ENCODE results near the gene KCND2. TPM values are rescaled to one million over a fixed set of nuclear protein-coding genes. Genes with fewer than 3 reads are reported as not detected.

KCND2 gene
- total RNA-seq, 2 donors from 2014 or later = 0.11 to 0.12 TPM

DNA sequence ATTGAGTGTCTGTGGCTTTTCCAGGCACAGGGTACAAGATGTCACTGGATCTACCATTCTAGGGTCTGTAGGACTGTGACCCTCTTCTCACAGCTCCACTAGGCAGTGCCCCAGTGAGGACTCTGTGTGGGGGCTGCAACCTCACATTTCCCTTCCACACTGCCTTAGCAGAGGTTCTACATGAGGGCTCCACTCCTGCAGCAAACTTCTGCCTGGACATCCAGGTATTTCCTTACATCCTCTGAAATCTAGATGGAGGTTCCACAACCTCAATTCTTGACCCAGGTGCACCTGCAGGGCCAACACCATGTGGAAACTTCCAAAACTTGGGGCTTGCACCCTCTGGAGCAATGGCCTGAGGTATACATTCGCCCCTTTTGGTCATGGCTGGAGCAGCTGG lies 183.7 kb downstream of the KCND2 start:
- TF ChIP-seq, protein P1, sequence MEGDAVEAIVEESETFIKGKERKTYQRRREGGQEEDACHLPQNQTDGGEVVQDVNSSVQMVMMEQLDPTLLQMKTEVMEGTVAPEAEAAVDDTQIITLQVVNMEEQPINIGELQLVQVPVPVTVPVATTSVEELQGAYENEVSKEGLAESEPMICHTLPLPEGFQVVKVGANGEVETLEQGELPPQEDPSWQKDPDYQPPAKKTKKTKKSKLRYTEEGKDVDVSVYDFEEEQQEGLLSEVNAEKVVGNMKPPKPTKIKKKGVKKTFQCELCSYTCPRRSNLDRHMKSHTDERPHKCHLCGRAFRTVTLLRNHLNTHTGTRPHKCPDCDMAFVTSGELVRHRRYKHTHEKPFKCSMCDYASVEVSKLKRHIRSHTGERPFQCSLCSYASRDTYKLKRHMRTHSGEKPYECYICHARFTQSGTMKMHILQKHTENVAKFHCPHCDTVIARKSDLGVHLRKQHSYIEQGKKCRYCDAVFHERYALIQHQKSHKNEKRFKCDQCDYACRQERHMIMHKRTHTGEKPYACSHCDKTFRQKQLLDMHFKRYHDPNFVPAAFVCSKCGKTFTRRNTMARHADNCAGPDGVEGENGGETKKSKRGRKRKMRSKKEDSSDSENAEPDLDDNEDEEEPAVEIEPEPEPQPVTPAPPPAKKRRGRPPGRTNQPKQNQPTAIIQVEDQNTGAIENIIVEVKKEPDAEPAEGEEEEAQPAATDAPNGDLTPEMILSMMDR (IDR thresholded peaks at IDR 0.05) = no peak
- H3K27me3 ChIP-seq = no peaks in the 10 kb centered on the region
- peaks cover 0 to 15% of the 10 kb centered on the region in 2 donors for H3K9me3 ChIP-seq
- H3K27ac ChIP-seq = no peak overlapping the region
- no peaks in the 10 kb centered on the region for H3K4me1 ChIP-seq
- no peaks in the 10 kb centered on the region for H3K36me3 ChIP-seq
- no peak overlapping the region for H3K4me3 ChIP-seq
- no peak for DNase-seq (ENCODE audit: low spot score)

DNA sequence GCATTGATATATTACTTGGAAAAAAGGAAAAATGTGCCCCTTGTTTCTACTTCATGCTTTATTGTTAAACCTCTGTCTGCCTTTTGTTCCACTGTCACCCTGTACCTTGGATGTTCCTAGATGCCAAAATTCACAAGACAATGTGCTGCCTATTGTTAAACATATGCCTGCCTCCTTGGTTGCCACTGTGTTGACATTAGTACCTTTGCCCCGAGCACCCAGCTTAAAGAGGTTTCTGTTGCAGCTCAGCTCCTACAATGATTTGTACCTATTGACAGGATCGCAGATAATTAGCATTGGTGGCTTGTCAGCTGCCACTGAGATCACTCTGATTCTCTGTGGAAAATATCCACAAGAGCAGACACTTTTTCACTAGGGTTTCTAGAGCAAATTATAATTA lies 188.0 kb downstream of the KCND2 start:
- H3K4me1 ChIP-seq = no peaks in the 10 kb centered on the region
- H3K27me3 ChIP-seq = no peaks in the 10 kb centered on the region
- no peak for DNase-seq (ENCODE audit: low spot score)
- TF ChIP-seq, protein P1 (IDR thresholded peaks at IDR 0.05) = no peak
- H3K36me3 ChIP-seq = no peaks in the 10 kb centered on the region
- H3K27ac ChIP-seq = no peak overlapping the region
- H3K4me3 ChIP-seq = no peak overlapping the region
- H3K9me3 ChIP-seq = peaks cover 0 to 7% of the 10 kb centered on the region in 2 donors

DNA sequence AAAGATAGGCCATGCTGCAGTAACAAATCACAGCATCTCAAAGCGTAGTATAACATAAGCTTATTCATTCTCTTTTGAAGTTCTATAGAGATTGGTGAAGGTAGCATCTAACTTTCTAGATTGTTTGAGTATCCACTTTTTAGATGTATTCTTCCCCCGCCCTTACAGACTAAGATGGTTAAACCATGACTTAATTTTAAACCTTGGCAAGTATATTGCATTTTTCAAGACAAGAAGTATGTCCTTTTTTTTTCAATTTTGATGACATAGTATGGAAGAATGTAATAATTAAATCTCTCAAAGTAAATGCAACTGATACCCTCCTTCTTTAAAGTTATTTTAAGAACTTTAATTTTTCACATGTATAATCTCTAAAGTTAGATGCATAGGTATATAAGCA lies 190.0 kb downstream of the KCND2 start:
- no peak for DNase-seq (ENCODE audit: low spot score)
- Histone ChIP-seq H3K9me3 (no peaks in the 10 kb centered on the region), H3K36me3 (no peaks in the 10 kb centered on the region), H3K4me3 (no peak overlapping the region), H3K4me1 (no peaks in the 10 kb centered on the region), H3K27me3 (no peaks in the 10 kb centered on the region), H3K27ac (no peak overlapping the region)
- TF ChIP-seq, protein P1 (IDR thresholded peaks at IDR 0.05) = no peak

DNA sequence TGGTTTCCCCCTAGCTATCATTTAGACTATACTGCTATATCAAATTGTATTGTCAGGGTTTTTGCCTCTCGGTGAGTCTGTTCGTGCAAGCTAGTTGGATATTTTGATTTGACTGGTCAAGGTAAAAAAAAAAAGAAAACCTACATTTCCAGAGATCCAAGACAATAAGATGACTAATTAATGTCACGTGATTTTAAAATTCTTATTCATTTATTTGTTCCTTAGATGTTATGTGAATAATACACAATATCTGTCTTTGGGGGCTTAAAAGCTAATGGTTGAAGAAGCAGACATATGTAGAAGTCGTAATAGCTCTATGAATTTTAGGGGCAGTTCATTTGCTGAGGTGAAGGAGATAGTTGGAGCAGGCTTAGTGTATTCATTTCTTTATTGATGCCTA lies 191.1 kb downstream of the KCND2 start:
- H3K27me3 ChIP-seq = no peaks in the 10 kb centered on the region
- no peak overlapping the region for H3K4me3 ChIP-seq
- no peaks in the 10 kb centered on the region for H3K4me1 ChIP-seq
- DNase-seq (ENCODE audit: low spot score) = no peak
- no peak overlapping the region for H3K27ac ChIP-seq
- H3K36me3 ChIP-seq = no peaks in the 10 kb centered on the region
- no peaks in the 10 kb centered on the region for H3K9me3 ChIP-seq
- TF ChIP-seq, protein P1 (IDR thresholded peaks at IDR 0.05) = no peak

DNA sequence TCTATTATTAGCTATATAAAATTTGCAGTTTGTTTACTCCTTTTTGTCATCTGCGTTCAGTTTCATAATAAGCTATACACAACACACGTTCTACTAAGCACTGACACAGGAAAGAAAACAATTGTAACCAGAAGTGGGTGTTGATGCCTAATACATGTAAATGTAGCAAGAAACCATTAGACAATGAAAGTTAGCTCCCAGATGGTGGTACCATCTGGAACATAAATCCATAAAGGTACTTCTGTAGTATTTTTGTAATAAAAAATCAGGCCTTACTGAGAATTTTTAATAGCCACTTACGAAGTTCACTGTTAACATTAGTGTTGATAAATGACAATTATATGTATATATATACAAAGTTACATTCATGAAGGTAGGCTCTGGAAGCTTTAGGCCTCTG lies 194.7 kb downstream of the KCND2 start:
- Histone ChIP-seq H3K27me3 (no peaks in the 10 kb centered on the region), H3K9me3 (no peaks in the 10 kb centered on the region), H3K4me1 (no peaks in the 10 kb centered on the region), H3K36me3 (no peaks in the 10 kb centered on the region), H3K27ac (no peak overlapping the region), H3K4me3 (no peak overlapping the region)
- TF ChIP-seq, protein P1 (IDR thresholded peaks at IDR 0.05) = no peak
- no peak for DNase-seq (ENCODE audit: low spot score)

DNA sequence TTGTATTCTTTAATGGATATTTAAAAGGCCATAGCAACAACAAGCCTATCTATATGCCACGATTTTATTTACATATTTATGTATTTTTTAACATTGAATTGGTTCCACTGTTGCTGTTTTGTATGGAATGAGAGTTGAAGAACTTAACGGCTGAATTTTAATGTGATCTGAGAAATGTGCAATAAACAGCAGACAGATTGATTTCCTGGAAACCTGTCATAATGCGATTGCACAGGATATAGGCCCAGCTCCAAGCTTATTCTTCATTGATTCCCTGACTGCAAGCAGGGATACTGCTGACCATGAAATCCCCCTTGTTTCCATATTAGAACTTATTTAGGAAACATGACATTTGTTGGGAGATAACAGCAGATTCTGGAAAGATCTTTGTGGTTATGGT lies 195.6 kb downstream of the KCND2 start:
- Histone ChIP-seq H3K27ac (no peak overlapping the region), H3K27me3 (no peaks in the 10 kb centered on the region), H3K4me3 (no peak overlapping the region), H3K9me3 (no peaks in the 10 kb centered on the region), H3K4me1 (no peaks in the 10 kb centered on the region), H3K36me3 (no peaks in the 10 kb centered on the region)
- DNase-seq (ENCODE audit: low spot score) = no peak
- TF ChIP-seq, protein P1 (IDR thresholded peaks at IDR 0.05) = no peak

Measured in right atrium auricular region (tissue), 2 donors.